Stimulated activated CD8-positive, alpha-beta memory T cell treated with anti-CD3 and anti-CD28 coated beads, Interleukin-15, amount 100 ng/mL, for 4 hours (primary cell): Measurements from ENCODE around the gene PCDHB2.
"Not testable (repeated sequence)": the region's sequence is repeated elsewhere in the genome, so short reads cannot be mapped to it uniquely, and the experiment has no call there.

Experiments used
- DNase-seq, 2 donors: peaks; one replicate each; pipeline ENCODE4 v3.0.0-alpha.2; 2020; ENCODE audit warnings: low read depth in 2 of 2

PCDHB2 gene

GRCh38 chr5:141135718-141136266, 41.4 kb downstream of the PCDHB2 start:
- no peak for DNase-seq

- not testable (repeated sequence) for DNase-seq
Measured at GRCh38 chr5:141137346-141137745, 42.9 kb downstream of the PCDHB2 start.
